RWPE1 (cell line): ENCODE data around the gene CD2AP.
A peak's percentile ranks its signal among the peaks of the same experiment; 100 is the strongest.

Source experiments
- CTCF ChIA-PET: fragments of 350-600 bp; sonication (Branson Sonifier 250); formaldehyde crosslinking; extraction: SDS; loops from one replicate; lab custom pipeline; 2021; lab: Yijun Ruan, JAX
- POLR2A ChIA-PET: fragments of 400-600 bp; formaldehyde crosslinking; extraction: SDS; loops from one replicate; lab custom pipeline; 2020; ENCODE audit warnings: antibody characterized with exemption; ENCODE audit not compliant: low non-redundant PET; lab: Yijun Ruan, JAX
- DNase-seq: peaks from one replicate; pipeline ENCODE4 v3.0.0; 2012; ENCODE audit warnings: low spot score
- H3K27ac ChIP-seq: fragments of 450-650 bp; 2 replicates; pipeline ENCODE4 v1.5.1; 2017
- CTCF ChIP-seq: fragments of 450-650 bp; conservative IDR thresholded peaks from 2 replicates; pipeline ENCODE4 v1.5.1; 2017; ENCODE audit warnings: low read depth, mild to moderate bottlenecking

The CD2AP gene

GRCh38 chr6:47655719-47656595 lies 178.4 kb downstream of the CD2AP start:
- ChIA-PET CTCF (interaction anchor here (0.6 to 1.0 kb wide), 2 partner anchors 132 to 274 kb away, joined by 3 to 6 read pairs; no protein-coding TSS in a partner anchor), POLR2A (no interaction called here)
- DNase-seq: peak; percentile 64
- TF ChIP-seq CTCF: no peak
- peak overlapping the region; percentile 55 for H3K27ac ChIP-seq

- no peak for TF ChIP-seq CTCF
- ChIA-PET CTCF (interaction anchor here (0.7 kb wide), 1 partner anchor 1817 kb away, joined by 4 read pairs; no protein-coding TSS in a partner anchor), POLR2A (no interaction called here)
- H3K27ac ChIP-seq: no peak overlapping the region
- DNase-seq: no peak
Measured at GRCh38 chr6:47661960-47662359, 184.4 kb downstream of the CD2AP start.

GRCh38 chr6:47663462-47664216 lies 186.1 kb downstream of the CD2AP start:
- no peak overlapping the region for H3K27ac ChIP-seq
- POLR2A ChIA-PET: no interaction called here
- DNase-seq: no peak
- no peak for TF ChIP-seq CTCF
- CTCF ChIA-PET: interaction anchor here (0.6 kb wide), 1 partner anchor 17 kb away, joined by 6 read pairs; no protein-coding TSS in a partner anchor

GRCh38 chr6:47665112-47665511 lies 187.5 kb downstream of the CD2AP start:
- H3K27ac ChIP-seq: no peak overlapping the region
- ChIA-PET CTCF (interaction anchor here (0.6 kb wide), 1 partner anchor 68 kb away, joined by 6 read pairs; no protein-coding TSS in a partner anchor), POLR2A (no interaction called here)

GRCh38 chr6:47669684-47670513 lies 192.3 kb downstream of the CD2AP start:
- peak; percentile 65 for DNase-seq
- CTCF ChIA-PET: interaction anchor here (0.6 to 0.8 kb wide), 2 partner anchors 38 to 882 kb away, joined by 3 to 6 read pairs; no protein-coding TSS in a partner anchor
- no peak overlapping the region for H3K27ac ChIP-seq
- POLR2A ChIA-PET: interaction anchor here (0.9 kb wide), 1 partner anchor 62 kb away, joined by 3 read pairs; no protein-coding TSS in a partner anchor
- TF ChIP-seq CTCF: no peak

More at GRCh38 chr6:47665112-47665511, 187.5 kb downstream of the CD2AP start:
- no peak for TF ChIP-seq CTCF
- DNase-seq: peak; percentile 88
